T-cell (primary cell): Measurements from ENCODE around the gene MAPK7. TPM values are rescaled to one million over a fixed set of nuclear protein-coding genes. Genes with fewer than 3 reads are reported as not detected.

Experiments
- ATAC-seq, 4 experiments: fragments of 200-7000 bp in 3 of 4; fragments of 150-1000 bp in 1 of 4; cut with Tn5 transposase; replicated peaks in 1 of 4; 1 replicate in 3 of 4; 2 replicates in 1 of 4; pipeline ENCODE4 v1.10.0; 2021; ENCODE audit warnings: moderate library complexity in 3 of 4, mild to moderate bottlenecking in 2 of 4, moderate number of reproducible peaks in 1 of 4
- CTCF ChIA-PET, 2 donors: fragments of 300-600 bp; sonication (Branson Sonifier 250); formaldehyde crosslinking; loops; one replicate each; lab custom pipeline; 2022; ENCODE audit warnings: antibody characterized with exemption in 2 of 2; lab: Charles Lee
- POLR2A ChIA-PET, 2 donors: fragments of 300-600 bp; sonication (Branson Sonifier 250); formaldehyde crosslinking; loops; one replicate each; lab custom pipeline; 2022; ENCODE audit warnings: antibody characterized with exemption in 2 of 2; lab: Charles Lee
- DNase-seq, 35 experiments: peaks; one replicate each; pipeline versions ENCODE4 v3.0.0 to v3.0.0-alpha.2; 2013 to 2023
- H3K27ac ChIP-seq: one replicate; pipeline ENCODE4 v1.5.1; 2013; ENCODE audit warnings: low read length
- H3K27me3 ChIP-seq, 2 experiments: replicated peaks in 1 of 2; 1 replicate in 1 of 2; 2 replicates in 1 of 2; pipeline versions ENCODE4 v1.6.1 to v1.7.0; 2013; ENCODE audit warnings: low read length in 1 of 2, mixed read lengths in 1 of 2; ENCODE audit not compliant: control insufficient read depth in 2 of 2, insufficient read depth in 2 of 2; ENCODE audit errors: extremely low read depth in 1 of 2
- H3K36me3 ChIP-seq, 2 donors: 1 replicate in 1 of 2; 2 replicates in 1 of 2; pipeline versions ENCODE4 v1.6.1 to v1.7.0; 2013; ENCODE audit warnings: low read length in 1 of 2; ENCODE audit not compliant: control insufficient read depth in 2 of 2, insufficient read depth in 1 of 2; ENCODE audit errors: extremely low read depth in 1 of 2
- H3K4me1 ChIP-seq, 2 experiments: 1 replicate in 1 of 2; 2 replicates in 1 of 2; pipeline versions ENCODE4 v1.6.1 to v1.7.0; 2013; ENCODE audit warnings: low read length in 2 of 2, mixed read lengths in 1 of 2; ENCODE audit not compliant: insufficient read depth in 2 of 2, control insufficient read depth in 1 of 2; ENCODE audit errors: extremely low read depth in 1 of 2
- H3K4me3 ChIP-seq, 2 donors: 1 replicate in 1 of 2; 2 replicates in 1 of 2; pipeline versions ENCODE4 v1.5.1 to v1.7.0; 2013; ENCODE audit warnings: mild to moderate bottlenecking in 2 of 2, low read length in 1 of 2, moderate library complexity in 1 of 2; ENCODE audit not compliant: control insufficient read depth in 1 of 2; ENCODE audit errors: extremely low read depth in 1 of 2
- H3K9me3 ChIP-seq: 2 replicates; pipeline ENCODE4 v1.7.0; 2013
- H3K27ac Mint-ChIP-seq, 2 donors: one replicate each; pipeline ENCODE4 v1.8.0; 2020 to 2021; ENCODE audit warnings: mild to moderate bottlenecking in 2 of 2, mixed read lengths in 2 of 2
- H3K27me3 Mint-ChIP-seq, 2 donors: one replicate each; pipeline ENCODE4 v1.8.0; 2021 to 2022; ENCODE audit warnings: mixed read lengths in 2 of 2
- H3K36me3 Mint-ChIP-seq: one replicate; pipeline ENCODE4 v1.8.0; 2021; ENCODE audit warnings: mixed read lengths
- H3K4me1 Mint-ChIP-seq, 3 donors: one replicate each; pipeline ENCODE4 v1.8.0; 2020 to 2022; ENCODE audit warnings: mixed read lengths in 3 of 3, mild to moderate bottlenecking in 1 of 3
- H3K4me3 Mint-ChIP-seq, 3 donors: one replicate each; pipeline ENCODE4 v1.8.0; 2020 to 2022; ENCODE audit warnings: mild to moderate bottlenecking in 3 of 3, mixed read lengths in 3 of 3, moderate library complexity in 3 of 3
- H3K9me3 Mint-ChIP-seq, 3 donors: one replicate each; pipeline ENCODE4 v1.8.0; 2020 to 2022; ENCODE audit warnings: mixed read lengths in 3 of 3
- WGBS: methylation state at CpG from one replicate; pipeline ENCODE4 v1.1.5; 2013; ENCODE audit warnings: missing lambda C conversion rate; ENCODE audit not compliant: insufficient coverage; 5-methylcytosine and 5-hydroxymethylcytosine counted together
- total RNA-seq, 35 experiments: library from RNA in 6 of 35; stranded (reverse) in 6 of 35; fragments of 120-200 nt in 1 of 35; gene quantifications; one replicate each; pipeline versions ENCODE4 v1.2.1 to v1.2.4 and lab custom pipeline; 2013 to 2026

The MAPK7 gene
- total RNA-seq, 5 donors from 2014 or later (not counting 1 experiment from before 2014, with no cell fraction given), result 14.6 to 29.8 (median 27.9) TPM

DNA sequence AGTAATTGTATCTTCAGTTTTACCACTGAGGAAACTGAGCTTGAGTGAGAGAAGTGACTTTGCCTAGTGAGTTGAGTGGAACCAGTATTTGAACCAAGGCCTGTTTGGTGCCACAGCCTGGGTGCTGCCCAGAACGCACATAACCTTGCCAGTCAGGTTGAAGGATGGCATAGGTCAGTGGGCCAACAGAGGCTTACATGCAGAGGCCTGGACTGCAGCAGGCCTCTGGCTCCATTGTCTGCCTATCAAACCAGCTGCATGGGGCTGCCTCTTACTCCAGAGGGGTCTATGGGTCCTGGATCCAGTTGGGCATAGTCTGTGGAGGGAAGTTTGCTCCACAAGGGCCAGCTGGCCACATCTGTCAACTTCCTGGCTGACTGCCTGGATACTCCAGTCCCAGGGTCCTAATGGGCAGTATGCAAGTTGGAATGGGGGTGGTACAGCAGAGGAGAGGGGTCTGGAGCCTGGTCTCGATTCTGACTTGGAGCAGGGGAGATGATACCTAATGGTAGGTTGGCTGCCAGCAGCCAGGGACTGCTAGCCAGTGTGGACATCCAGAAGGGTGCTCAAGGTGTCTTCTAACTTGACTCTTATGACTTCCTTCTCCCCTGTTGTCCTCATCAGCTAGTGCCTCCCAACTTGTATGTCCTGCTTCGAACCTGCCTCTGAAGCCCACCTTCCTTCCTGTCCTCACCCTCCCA is 21.6 kb downstream of the MAPK7 start:
- H3K4me3 Mint-ChIP-seq, result no peak overlapping the region
- Histone ChIP-seq H3K4me1 (no peaks in the 10 kb centered on the region), H3K27ac (no peak overlapping the region), H3K4me3 (no peak overlapping the region), H3K36me3 (no peaks in the 10 kb centered on the region), H3K27me3 (peaks cover 0 to 14% of the 10 kb centered on the region in 2 experiments), H3K9me3 (no peaks in the 10 kb centered on the region)
- DNase-seq (no peak), ATAC-seq (no peak)
- no peak overlapping the region for H3K27ac Mint-ChIP-seq
- H3K4me1 Mint-ChIP-seq, result no peaks in the 10 kb centered on the region
- H3K36me3 Mint-ChIP-seq, result no peaks in the 10 kb centered on the region
- ChIA-PET CTCF (no interaction called here), POLR2A (no interaction called here)
- H3K9me3 Mint-ChIP-seq, result no peaks in the 10 kb centered on the region
- H3K27me3 Mint-ChIP-seq, result no peaks in the 10 kb centered on the region
- WGBS, result 81% methylated on average over 3 of the region's 3 CpGs

DNA sequence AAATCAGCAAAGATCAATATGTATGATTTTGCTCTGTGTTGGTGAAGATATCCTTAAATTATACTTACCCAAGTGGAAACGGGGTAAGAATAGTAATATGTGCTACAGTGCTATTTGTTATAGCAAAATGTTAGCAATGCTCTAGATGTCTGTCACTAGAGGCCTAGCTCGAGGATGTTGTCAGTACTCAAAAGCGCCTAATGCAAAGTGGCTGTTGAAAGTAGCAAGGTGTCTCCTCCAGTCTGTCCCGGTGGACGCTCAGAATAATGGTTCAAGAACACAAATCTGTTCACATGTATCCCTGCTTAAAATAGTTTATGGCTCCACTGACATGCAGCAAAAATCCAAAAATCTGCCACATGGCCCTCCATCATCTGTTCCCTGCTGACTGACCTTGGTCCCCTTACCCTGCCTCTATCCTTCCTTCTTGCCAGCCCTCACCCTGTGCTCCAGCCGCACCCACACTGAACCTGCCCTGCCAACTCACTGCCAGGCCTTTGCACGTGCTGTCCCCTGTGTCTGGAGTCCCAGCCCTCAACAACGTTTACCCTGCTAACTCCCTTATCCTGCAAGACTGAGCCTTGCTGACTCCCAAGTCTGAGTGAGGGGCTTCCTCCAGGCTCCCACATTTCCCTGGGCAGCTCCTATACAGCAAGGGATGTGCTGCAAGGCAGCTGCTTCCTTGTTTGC is 23.2 kb downstream of the MAPK7 start:
- H3K9me3 Mint-ChIP-seq, result no peaks in the 10 kb centered on the region
- H3K4me3 ChIP-seq, result no peak overlapping the region
- no peaks in the 10 kb centered on the region for H3K9me3 ChIP-seq
- no peaks in the 10 kb centered on the region for H3K4me1 ChIP-seq
- ChIA-PET POLR2A (no interaction called here), CTCF (no interaction called here)
- no peaks in the 10 kb centered on the region for H3K4me1 Mint-ChIP-seq
- no peaks in the 10 kb centered on the region for H3K27me3 Mint-ChIP-seq
- H3K27me3 ChIP-seq, result peaks cover 0 to 14% of the 10 kb centered on the region in 2 experiments
- no peaks in the 10 kb centered on the region for H3K36me3 ChIP-seq
- H3K36me3 Mint-ChIP-seq, result no peaks in the 10 kb centered on the region
- 91% methylated on average over 7 of the region's 8 CpGs for WGBS
- no peak overlapping the region for H3K27ac ChIP-seq
- H3K4me3 Mint-ChIP-seq, result no peak overlapping the region
- DNase-seq (no peak), ATAC-seq (no peak)
- H3K27ac Mint-ChIP-seq, result no peak overlapping the region

DNA sequence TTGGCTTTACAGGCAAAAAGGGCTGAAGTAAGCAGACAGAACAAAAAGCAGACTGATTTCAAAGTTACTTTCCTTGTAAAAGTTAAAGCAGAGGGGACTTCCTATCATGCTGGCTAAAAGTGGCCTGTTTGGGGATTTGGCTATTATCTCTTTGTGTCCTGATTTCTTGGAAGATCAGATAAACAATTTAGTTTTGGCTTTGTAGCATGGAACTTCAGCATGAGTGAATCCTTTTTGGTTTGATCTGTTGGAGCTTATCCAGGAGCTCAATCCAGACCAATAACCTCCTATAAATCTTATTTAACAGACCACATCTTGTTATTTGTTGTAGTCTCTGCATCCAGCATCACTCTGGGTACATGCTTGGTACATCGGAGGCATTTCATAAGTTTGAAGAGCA is 23.9 kb downstream of the MAPK7 start:
- POLR2A ChIA-PET, result no interaction called here
- H3K4me1 ChIP-seq, result no peaks in the 10 kb centered on the region
- H3K27ac Mint-ChIP-seq, result no peak overlapping the region
- no peaks in the 10 kb centered on the region for H3K36me3 Mint-ChIP-seq
- no peaks in the 10 kb centered on the region for H3K36me3 ChIP-seq
- H3K9me3 ChIP-seq, result no peaks in the 10 kb centered on the region
- peaks cover 0 to 14% of the 10 kb centered on the region in 2 experiments for H3K27me3 ChIP-seq
- CTCF ChIA-PET, result no interaction called here
- no peak overlapping the region for H3K4me3 Mint-ChIP-seq
- no peaks in the 10 kb centered on the region for H3K4me1 Mint-ChIP-seq
- no peak overlapping the region for H3K27ac ChIP-seq
- DNase-seq (no peak), ATAC-seq (no peak)
- no peak overlapping the region for H3K4me3 ChIP-seq
- H3K27me3 Mint-ChIP-seq, result no peaks in the 10 kb centered on the region
- H3K9me3 Mint-ChIP-seq, result no peaks in the 10 kb centered on the region
- WGBS, result 100% methylated on average over 1 of the region's 1 CpG

DNA sequence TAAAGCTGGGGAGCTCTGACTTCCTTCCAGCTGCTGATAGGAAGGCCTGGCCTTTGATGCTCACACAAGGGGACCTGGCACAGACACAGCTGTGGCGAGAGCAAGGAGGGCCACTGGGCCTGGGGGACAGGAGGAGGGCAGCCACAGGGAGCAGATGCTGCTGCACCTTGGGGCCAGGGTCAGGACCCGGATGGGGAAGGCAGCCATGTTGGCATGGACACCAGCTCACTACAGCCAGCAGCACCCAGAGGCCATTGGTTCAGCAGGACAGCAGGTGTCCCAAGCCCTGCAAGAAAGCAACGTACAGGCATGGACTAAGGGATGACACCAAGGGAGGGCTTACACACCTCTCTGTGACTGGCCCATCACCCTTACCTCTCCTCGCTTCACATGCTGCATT is 24.7 kb downstream of the MAPK7 start:
- Mint-ChIP-seq H3K27ac (no peak overlapping the region), H3K27me3 (no peaks in the 10 kb centered on the region), H3K9me3 (no peaks in the 10 kb centered on the region), H3K4me1 (no peaks in the 10 kb centered on the region), H3K36me3 (no peaks in the 10 kb centered on the region), H3K4me3 (no peak overlapping the region)
- H3K4me3 ChIP-seq, result no peak overlapping the region
- DNase-seq, result no peak
- CTCF ChIA-PET, result no interaction called here
- H3K9me3 ChIP-seq, result no peaks in the 10 kb centered on the region
- POLR2A ChIA-PET, result no interaction called here
- H3K4me1 ChIP-seq, result no peaks in the 10 kb centered on the region
- no peaks in the 10 kb centered on the region for H3K36me3 ChIP-seq
- ATAC-seq, result no peak
- 86% methylated on average over 4 of the region's 4 CpGs for WGBS
- H3K27me3 ChIP-seq, result peaks cover 0 to 14% of the 10 kb centered on the region in 2 experiments
- no peak overlapping the region for H3K27ac ChIP-seq

DNA sequence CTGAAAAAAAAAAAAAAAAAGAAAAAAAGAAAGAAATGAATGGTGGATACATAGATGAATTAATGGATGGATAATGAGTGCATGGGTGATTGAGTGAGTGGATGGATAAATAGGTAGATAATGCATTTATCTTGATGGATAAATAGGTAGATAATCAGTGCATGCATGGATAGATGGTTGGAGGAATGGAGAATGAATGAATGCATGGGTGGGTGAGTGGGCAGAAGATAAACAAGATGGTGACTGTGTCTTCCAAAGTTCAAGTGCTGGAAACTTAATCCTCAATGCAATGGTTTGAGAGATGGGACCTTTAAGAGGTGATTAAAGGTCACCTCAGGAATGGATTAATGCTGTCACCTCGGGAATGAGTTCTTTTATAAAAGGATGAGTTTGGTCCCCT is 26.0 kb downstream of the MAPK7 start:
- Histone ChIP-seq H3K36me3 (no peaks in the 10 kb centered on the region), H3K4me3 (no peak overlapping the region), H3K27me3 (peaks cover 0 to 14% of the 10 kb centered on the region in 2 experiments), H3K4me1 (no peaks in the 10 kb centered on the region), H3K9me3 (no peaks in the 10 kb centered on the region), H3K27ac (no peak overlapping the region)
- no CpG with 5 or more reads among the region's 1 CpG for WGBS
- no peaks in the 10 kb centered on the region for H3K9me3 Mint-ChIP-seq
- H3K27me3 Mint-ChIP-seq, result no peaks in the 10 kb centered on the region
- no peaks in the 10 kb centered on the region for H3K4me1 Mint-ChIP-seq
- no peak for DNase-seq
- no peak overlapping the region for H3K27ac Mint-ChIP-seq
- no peak overlapping the region for H3K4me3 Mint-ChIP-seq
- no peak for ATAC-seq
- no peaks in the 10 kb centered on the region for H3K36me3 Mint-ChIP-seq
- CTCF ChIA-PET, result no interaction called here
- POLR2A ChIA-PET, result no interaction called here

DNA sequence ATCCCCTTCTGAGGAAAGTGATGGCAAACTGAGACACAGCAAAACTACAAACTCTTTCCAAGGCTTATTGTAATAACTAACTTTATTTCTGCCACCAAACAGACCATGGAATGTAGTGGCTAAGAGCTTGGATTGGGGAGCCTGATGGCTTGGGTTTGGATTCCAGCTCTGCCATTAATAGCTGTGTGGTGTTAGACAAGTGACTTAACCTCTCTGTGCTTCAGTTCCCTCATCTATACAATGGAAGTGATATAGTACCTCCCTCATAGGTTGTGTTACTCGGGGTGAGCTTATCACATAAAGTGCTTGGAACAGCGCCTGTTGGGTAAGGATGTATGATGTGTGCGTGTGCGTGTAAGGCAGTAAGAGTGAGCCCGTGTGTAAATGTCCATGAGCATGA is 26.8 kb downstream of the MAPK7 start:
- Mint-ChIP-seq H3K4me3 (no peak overlapping the region), H3K9me3 (no peaks in the 10 kb centered on the region), H3K27ac (no peak overlapping the region), H3K27me3 (no peaks in the 10 kb centered on the region), H3K4me1 (no peaks in the 10 kb centered on the region), H3K36me3 (no peaks in the 10 kb centered on the region)
- H3K36me3 ChIP-seq, result no peaks in the 10 kb centered on the region
- no peaks in the 10 kb centered on the region for H3K4me1 ChIP-seq
- peaks cover 0 to 9% of the 10 kb centered on the region in 2 experiments for H3K27me3 ChIP-seq
- H3K4me3 ChIP-seq, result no peak overlapping the region
- H3K9me3 ChIP-seq, result no peaks in the 10 kb centered on the region
- DNase-seq, result no peak
- ATAC-seq, result no peak
- POLR2A ChIA-PET, result no interaction called here
- 97% methylated on average over 4 of the region's 5 CpGs for WGBS
- CTCF ChIA-PET, result interaction anchor here in 1 of 2 donors (0.5 to 0.6 kb wide), 2 partner anchors 66 to 447 kb away, joined by 3 read pairs; no protein-coding TSS in a partner anchor
- no peak overlapping the region for H3K27ac ChIP-seq
